HG02973 (cell line): ENCODE measurements around the gene CLSTN2.

Source experiments
- ATAC-seq: cut with Tn5 transposase; IDR thresholded peaks from one replicate; pipeline ENCODE4 v1.9.1; 2021; ENCODE audit warnings: moderate library complexity; ENCODE audit not compliant: unreplicated experiment

The CLSTN2 gene

DNA sequence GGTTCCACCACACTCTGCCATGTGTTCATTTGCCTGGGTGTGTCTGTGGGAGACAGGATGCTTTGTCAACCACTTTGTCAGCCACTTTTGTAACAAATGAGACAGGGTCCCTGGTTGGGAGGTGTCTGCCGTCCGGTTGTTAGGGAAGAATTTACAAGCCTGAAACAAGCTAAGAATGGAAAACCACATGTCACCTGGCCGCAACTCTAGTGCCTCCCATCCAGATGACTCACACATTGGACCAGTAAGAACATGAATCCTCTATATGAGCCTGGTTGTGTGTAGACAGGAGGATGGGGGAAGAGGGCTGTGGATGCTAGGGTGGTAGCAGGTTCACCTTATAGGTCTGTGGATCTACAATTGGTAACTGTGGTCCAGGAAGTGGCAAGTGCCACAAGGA is 335.3 kb downstream of the CLSTN2 start:
- ATAC-seq: no peak

DNA sequence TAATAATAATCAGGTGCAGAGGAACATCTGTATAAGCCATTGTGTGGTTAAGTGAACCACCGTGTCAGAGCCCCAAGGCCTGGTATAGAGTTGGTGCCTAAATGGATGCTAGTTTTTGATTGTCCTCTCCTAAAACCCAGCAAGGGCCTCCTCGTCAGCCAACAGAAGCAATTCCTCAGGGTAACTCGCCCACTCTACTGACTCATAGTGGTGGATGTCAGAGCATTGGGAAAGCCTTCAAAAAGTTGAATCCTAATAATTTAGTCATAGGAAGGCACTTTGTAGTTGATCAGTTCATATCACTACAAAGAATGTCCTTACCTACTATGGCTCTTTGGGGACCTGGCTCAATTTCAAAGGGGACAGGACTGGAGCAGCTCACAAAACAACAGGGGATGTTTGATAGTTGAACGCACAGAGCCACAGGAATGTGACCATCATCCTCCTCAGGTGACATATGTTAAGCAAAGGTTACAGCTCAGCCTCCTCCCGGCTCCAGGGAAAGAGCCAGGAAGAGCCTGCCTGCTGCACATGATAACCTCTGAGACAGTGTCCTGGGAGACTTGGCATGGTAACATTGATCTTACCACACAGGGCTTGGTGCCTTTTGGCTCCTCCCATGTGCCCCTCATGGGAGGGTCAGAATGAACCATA is 338.7 kb downstream of the CLSTN2 start:
- ATAC-seq: no peak

DNA sequence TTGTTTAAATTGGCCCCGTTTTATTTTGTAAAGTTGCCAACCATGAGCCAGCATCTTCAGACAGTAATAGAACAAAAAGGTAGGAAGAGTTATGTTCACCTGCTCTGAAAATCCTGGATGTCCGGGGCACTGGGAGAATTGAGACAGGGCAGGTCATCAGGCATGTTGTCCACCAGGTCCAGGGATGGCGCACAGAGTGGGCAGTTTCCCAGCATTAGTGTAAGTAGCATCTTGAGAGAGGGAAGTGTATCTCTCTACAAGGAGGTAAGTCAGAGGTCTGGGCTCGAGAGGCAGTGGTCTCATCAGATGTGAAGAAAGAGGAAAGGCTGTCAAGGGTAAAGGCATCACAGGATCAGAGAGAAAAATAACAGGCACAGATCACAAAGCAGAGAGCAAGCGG is 339.4 kb downstream of the CLSTN2 start:
- no peak for ATAC-seq

DNA sequence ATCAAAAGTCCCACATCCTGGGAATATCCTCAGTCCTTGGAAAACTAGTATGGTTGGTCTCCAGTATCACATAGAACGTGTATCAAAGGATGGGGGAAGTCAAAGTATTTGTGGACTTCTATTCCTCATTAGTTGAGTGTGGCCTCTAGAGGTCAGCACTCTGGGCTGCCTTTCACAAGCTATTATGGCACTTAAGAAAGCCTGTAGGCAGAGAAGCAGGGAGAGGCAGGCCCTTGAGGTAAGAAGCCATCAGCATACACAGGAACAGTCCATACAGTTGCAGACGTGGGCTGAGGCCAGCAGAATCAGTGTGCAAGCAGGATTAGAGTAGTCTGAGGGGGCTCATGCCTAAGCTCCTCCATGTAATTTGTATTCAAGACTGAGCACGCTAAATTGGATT is 341.7 kb downstream of the CLSTN2 start:
- ATAC-seq: no peak

DNA sequence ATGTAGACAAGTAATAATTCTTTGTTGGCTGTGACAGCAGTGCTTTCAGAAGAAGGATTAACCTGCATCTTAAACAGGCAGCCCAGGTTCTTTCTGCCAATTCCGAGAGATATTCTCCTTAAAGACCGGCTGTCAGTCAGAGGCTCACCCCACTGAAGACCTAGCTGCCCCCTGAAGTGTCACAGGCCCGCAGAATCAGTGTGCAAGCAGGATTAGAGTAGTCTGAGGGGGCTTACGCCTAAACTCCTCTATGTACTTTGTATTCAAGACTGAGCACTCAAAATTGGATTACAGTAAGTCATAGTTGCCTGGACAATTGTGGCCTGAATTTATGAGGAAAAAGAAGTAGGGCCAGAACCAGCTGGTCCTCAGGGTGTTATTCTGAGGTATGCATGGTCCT is 342.9 kb downstream of the CLSTN2 start:
- ATAC-seq: no peak

DNA sequence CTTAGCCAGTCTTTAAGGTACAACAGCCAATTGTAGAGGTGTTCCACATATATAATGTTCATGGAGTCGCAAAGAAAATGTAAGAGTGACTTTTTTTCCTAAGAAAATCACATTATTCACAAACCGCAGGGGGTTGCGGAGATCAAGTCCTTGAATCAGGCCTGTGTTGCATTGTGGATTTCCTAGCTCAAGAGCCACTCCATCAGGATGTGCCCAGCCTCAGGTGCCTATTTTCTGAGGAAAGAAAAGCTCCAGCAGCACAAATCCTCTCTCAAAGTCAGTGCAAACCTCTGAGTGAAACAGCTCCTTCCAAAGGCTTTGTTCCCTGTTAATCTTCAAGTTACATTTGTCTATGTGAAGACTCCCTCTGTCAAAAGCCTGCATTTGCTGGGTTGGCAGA is 349.4 kb downstream of the CLSTN2 start:
- ATAC-seq: no peak

DNA sequence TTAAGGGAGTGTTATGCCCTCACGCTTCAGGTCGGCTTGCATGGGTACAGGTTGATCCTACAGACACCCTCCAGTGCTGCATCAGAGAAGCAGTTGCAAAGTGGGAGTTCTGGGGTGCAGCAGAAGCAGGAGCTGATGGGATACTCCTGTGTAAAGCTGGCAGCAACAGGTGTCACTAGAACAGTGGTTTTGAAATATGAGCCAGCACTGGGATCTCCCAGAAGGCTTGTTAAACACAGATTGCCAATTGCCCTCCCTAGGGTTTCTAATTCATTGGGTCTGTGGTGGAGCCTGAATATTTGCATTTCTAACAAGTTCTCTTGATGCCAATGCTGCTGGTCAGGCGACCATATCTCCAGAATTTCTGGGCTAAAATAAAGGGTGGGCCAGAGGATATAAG is 350.4 kb downstream of the CLSTN2 start:
- ATAC-seq: no peak

DNA sequence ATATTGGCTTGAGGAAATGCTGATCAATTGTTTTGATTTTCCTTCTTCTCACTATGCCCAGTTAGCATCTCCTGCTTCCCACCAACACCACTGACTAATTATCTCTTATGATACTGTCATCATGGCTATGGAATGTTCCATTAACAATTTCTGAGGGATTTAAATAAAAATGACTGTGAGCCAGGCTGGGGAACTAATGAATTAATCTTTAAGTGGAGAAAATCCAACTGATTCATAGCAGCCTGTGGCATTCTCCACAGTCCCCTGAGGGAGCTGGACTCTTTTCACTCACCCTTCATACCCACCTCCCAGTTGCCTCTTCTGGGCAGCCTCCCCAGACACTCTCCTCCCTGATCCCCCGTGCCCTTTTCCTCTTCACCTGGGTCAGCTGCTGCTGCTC is 353.6 kb downstream of the CLSTN2 start:
- no peak for ATAC-seq

DNA sequence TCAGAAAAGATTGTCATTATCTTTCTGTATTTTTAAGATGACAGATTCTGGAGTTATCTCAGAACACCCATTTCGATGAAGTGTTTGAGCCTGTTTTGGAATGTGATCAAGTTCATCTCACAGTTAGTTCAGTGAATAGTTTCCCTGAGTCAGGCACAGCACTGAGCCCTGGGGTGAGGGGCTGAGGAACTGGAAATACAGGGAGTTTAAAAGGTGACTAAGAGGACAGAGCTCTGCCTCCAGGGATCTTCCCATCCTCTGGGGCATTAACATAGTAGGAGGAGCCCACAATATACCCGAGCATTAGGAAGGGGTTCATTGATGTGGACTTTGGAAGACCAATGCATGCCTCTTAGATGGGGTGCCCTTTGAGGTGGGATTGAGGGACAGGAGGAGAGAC is 355.1 kb downstream of the CLSTN2 start:
- no peak for ATAC-seq

DNA sequence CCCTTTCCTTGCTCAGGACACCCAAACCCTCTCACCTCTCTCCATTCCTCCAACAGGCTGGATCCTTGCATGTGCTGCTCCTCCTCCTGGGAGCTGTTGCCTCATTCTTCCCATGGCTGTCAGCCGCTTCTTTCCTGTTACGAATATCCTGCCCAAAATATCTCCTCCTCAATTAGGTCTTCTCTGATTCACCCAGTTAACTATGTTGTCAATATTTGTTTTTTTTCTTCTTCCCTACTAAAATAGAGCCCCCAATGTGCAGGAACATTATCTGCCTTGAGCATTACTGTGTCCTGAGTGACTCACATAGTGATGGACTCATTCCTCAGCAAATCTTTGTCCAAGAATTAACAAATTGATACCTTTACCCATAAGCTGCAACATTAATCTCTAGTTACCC is 357.2 kb downstream of the CLSTN2 start:
- no peak for ATAC-seq

DNA sequence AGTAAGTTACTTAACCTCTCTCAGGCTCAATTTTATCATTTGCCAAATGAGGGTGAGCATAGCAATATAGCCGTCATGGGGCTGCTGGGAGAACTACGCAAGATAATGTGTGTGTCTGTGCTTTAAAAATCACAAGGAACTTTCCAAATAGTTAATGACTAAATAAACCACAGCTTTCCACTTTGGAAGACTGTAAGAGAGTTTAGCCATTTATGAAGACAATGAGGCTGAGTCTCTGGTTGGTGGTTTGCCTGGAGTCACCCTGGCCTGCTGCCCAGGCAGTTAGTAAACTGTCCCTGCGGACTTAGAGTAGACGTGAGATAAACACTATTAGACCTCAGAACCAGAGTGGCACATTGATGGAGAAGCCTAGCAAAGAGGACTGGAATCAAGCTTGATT is 357.7 kb downstream of the CLSTN2 start:
- ATAC-seq: no peak

DNA sequence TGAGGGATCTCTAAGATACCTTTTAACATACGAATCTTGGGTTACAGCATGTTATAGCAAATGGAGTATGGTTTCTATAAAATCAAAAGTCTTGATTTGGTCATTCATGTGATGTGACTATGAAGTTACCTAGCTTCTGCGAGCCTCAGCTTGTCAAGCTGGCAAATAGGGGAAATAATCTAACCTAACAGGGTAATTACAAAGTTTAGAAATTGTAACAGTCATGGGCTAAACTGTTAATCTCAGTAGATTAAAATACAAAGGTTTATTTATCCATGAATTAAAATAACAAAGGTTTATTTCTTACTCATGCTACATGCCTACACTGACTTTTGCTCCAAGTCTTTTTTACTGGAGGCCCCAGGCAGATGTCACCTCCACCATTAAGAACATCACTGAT is 359.1 kb downstream of the CLSTN2 start:
- ATAC-seq: no peak

DNA sequence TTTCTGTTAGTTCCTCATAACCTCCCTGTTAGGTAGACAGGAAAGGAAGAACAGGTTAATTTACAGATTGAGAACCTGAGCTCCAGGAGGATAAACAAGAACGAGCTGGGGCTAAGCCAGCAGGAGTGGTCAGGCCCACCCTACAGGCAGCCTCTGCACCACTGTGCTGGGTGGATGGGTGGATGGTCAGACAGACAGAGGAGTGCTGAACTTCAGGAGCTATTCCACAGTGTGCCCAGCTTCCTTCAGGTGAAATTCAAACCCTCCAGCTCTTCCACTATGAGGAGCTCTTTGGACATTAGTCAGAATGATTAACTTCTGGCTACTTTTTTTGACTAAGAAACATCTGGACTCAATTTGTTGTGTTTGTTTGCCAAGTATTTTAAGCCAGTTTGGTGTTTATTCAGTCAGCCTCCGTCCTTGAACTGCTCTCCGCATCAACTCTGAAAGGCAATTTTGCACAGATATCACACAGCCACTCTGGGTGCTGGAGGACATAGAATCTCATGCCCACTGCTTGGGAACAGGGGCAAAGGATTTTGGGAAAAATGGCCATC is 361.9 kb downstream of the CLSTN2 start:
- no peak for ATAC-seq

DNA sequence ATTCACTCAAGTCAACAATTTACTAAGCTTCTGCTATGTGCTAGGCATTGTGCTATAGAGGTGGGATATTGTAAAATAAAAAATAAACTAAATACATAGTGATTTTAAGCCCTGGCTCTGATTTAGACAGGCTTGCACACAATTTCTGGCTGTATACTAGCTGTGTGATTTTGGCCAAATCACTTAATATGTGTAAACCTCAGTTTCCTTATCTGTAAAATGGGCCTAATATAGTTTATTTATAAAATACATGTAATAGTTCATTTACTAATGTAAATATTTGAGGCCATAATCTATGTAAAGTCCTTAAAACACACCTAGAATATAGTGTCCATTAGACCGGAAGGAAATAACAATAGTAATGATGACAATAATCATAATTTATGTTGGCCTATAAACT is 363.1 kb downstream of the CLSTN2 start:
- ATAC-seq: no peak

DNA sequence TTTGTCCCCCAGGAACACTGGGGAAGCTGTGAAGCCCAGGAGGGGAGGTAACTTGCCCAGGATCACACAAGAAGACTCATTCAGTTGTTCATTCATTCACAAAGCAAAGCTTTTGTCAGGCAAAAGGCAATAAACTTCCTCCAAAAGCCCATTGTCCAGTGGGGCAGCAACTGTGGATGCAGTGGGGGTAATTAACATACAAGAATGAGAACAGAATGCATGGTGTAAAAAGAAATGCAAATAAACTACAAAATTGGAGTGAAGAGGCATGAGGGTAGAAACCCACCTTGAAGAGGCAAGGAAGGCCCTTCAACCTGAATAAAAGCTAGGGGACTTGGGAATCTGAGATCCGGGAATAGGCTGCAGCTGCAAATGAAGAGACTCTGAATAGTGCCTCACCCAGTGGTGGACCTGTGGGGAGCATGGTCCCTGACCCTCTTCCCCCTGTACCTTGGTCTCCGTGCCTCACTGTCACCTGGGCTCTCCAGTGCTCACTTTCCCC is 363.6 kb downstream of the CLSTN2 start:
- no peak for ATAC-seq

DNA sequence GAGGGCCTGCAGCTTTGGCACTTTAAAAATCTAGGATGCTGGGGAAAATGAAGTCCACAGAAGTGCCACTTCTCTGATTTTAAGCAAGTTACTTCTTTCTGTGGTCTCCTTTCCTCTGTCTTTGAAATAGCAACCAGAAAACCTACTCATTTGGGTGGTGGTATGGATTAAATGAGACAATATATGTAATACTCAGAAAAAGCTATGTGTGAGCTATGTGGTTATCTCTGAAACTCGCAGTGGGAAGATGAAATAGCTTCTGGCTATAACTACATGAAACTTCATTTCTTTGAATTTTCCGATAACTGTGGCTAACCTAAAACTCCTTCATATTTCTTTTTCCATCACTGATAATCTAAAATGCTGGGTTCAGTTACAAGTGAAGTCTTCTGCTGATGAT is 368.9 kb downstream of the CLSTN2 start:
- no peak for ATAC-seq

DNA sequence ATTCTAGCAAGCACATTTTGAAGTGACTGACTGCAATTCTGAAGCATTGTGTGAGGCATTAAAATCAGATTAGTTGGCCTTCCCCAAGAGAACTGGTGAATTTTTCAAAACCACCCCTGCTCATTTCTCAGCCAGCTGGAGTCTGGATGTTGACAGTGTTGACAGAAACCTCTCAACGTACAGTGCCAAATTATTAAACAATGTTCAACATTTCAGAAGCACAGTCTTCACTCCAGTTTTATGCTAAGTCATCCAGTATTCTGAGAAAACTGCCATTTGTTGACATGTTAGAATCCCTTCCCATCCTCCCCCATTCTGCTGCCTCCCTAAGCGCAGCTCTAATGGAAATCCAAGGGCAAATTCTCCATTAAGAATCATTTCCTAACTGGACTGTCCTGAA is 373.6 kb downstream of the CLSTN2 start:
- ATAC-seq: no peak

DNA sequence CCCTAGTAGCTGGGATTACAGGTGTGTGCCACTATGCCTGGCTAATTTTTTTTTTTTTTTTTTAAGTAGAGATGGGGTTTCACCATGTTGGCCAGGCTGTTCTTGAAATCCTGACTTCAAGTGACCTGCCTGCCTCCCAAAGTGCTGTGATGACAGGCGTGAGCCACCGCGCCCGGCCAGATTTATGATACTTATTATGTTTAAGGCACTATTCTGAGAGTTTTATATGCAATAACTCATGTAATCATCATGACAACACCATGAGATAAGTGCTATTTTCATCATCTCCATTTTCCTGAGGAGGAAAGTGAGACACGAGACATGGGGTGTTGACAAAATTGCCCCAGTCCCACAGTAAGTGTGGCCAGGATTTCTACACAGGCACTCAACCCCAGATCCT is 376.4 kb downstream of the CLSTN2 start:
- ATAC-seq: no peak

DNA sequence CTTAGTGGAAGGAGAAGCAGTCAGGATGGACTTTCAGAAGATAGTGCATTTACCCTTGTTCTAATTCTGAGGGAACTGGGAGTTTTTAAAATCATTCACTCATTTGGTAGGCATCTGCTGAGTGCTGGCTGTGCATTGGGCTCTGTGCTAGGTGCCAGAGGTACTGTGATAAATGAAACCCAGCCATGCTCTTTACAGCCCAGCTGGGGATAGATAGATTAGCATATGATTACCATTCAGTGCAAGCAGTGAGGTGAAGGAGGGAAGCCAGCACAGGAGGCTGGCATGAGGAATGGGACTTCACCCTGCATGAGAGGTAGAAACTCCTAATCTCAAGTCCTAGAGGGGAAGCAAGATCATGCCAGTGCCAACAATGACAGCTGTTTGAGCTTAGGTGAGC is 381.0 kb downstream of the CLSTN2 start:
- no peak for ATAC-seq

DNA sequence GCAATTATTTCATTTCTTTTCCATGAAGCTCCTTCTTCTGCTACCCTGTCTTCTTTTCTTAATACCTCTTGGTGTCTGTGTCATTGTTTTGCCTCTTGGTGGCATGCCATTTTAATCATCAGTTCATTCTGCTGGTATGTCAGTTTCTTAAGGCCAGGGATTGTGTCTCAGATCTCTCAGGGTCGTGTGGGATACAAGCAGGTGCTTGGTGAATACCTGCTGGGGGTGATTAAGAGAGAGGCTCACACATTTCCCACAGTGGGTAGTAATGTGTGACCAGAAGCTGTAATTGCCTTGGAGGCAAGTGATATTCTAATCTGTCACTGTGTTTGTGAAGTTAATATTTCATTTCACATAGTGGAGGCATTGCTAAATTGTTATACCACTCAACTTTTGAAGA is 381.5 kb downstream of the CLSTN2 start:
- ATAC-seq: no peak

DNA sequence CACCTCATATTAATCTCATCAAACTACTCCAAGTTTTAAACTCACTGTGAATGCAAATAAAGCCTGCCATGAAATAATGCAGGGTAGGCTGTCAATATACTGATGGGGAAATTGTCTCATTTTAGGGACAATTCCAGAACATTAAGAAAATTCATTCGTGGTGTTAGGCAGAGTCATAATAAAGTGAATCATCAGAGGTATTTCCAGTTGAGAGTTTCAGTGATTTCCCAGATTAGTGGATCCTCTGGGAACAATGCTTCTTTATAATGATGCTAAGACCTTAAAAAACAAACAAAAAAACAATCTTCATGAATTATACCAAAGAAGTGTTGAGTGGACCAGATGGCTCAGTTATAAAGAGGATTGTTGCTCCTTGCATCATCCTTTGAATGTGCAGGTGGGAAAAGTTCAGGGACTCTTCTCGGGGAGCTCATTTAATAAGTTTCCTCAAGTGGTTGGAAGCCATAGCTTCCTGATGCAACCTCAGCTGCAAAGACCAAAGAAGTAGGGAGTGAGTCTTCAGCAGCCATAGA is 381.9 kb downstream of the CLSTN2 start:
- ATAC-seq: no peak

DNA sequence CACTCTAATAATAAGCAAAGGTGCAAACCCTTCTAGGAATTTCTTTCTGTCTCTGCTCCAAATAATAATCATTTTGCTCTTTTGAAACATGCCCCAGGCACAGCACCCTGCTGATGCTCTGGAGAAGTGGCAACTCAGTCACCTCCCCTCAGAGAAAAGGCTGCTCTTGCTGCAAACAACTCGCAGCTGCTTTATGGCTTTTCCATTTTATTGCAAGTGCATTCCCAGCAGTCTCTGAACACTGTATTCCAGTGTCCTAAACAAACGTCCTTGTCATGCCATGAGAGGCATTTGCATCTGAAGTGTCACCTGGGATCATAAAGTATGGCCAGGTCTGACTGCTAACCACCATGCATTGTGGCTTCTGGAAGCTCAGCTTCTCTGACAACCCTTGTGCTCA is 384.8 kb downstream of the CLSTN2 start:
- ATAC-seq: no peak

DNA sequence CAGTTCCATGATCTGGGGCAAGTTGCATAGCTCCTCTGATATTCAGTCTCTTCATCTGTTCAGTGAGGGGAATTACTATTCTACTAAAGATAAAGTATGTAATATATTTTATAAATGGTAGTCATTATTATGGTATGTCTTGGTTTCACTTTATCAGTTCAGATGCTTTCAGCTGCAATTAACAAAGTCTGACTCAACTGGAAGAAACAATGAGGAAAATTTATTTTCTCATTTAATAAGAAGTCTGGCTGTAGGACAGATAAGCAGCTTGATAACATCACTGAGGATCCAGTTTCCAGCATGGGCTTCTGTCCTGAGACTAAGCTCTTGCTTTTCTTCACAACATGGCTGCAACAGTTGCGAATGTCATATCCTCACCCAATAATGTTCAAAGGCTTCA is 388.6 kb downstream of the CLSTN2 start:
- ATAC-seq: no peak
